Hindlimb muscle (tissue), 1 donor: ENCODE results near the gene ENDOG. TPM values are rescaled to one million over a fixed set of nuclear protein-coding genes. Genes with fewer than 3 reads are reported as not detected.

ENCODE experiments used
- DNase-seq: peaks from one replicate; pipeline ENCODE4 v3.0.0-alpha.2; 2013
- polyA plus RNA-seq: library from polyadenylated mRNA; unstranded; fragments of 120-200 nt; gene quantifications from one replicate; pipeline ENCODE4 v1.2.1, GENCODE V29; 2013; ENCODE audit not compliant: insufficient read length

Gene ENDOG
- polyA plus RNA-seq, 1 donor: 25.2 TPM

DNA sequence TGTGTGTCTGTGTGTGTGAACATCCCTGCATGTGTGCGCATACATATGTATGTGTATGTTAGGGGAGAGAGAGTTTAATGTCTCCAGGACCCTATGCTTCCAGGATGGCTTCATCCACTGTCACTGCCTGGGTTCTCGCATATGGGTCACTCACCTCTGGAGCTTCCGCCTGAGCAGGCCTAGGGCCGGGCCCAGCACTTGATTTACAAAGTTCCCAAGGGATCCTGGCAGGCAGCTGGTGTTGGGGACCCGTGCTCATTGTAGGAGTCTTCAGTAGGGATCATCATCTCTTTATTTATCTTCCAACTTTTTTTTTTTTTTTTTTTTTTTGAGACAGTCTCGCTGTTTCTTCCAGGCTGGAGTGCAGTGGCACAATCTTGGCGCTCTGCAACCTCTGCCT is 18.2 kb upstream of the ENDOG start:
- no peak for DNase-seq

- DNase-seq: no peak
Observed at GRCh38 chr9:128802482-128802881, 15.8 kb upstream of the ENDOG start.

DNA sequence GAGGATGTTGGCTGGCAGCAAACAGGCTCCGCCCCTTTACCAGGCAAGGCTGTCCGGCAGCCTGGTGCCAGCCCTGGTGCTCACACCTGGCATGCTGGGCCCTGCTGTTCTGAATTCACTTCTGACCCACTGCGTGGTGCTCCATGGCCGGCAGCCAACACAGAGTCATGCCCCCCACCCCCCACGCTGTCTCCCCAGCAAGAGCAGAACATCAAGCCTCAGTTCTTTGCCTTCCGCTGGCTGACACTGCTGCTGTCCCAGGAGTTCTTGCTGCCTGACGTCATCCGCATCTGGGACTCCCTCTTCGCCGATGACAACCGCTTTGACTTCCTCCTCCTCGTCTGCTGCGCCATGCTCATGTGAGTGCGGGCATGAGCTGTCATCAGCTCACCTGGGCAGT is 12.6 kb upstream of the ENDOG start:
- DNase-seq: no peak

DNA sequence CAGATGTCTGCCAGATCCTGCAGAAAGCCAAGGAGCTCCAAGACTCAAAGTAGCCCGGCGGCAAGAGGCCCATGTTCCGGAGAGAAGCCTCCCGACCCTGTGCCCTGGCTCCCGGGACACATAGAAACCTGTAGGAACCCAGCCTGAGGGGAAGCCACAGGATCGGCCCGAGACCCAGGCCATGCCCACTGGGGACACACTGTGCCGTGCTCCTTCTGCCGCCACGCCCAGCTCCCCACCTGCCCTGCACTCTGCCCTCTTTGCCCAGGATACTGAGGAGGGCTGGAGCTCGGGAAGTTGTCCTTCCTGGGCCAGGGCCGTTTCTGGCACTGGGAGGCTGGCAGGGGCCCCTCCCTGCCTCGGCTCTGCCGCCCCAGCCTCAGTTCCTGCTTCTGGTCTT is 10.5 kb upstream of the ENDOG start:
- DNase-seq: no peak

GRCh38 chr9:128808543-128808942 is 9.8 kb upstream of the ENDOG start:
- no peak for DNase-seq

GRCh38 chr9:128809036-128809599 is 9.2 kb upstream of the ENDOG start:
- no peak for DNase-seq

GRCh38 chr9:128809831-128810230 is 8.5 kb upstream of the ENDOG start:
- no peak for DNase-seq

DNA sequence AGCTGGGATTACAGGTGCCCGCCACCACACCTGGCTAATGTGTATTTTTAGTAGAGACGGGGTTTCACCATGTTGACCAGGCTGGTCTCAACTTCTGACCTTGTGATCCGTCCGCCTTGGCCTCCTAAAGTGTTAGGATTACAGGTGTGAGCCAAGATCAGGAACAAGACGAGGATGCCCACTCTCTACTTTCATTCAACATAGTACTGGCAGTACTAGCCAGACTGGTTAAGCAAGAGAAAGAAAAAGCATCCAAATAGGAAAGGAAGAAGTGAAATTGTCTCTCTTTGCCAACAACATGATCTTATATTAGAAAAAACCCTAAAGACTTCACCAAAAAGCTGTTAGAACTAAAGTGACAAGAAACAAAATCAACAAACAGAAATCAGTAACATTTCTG is 7.4 kb upstream of the ENDOG start:
- DNase-seq: no peak

DNA sequence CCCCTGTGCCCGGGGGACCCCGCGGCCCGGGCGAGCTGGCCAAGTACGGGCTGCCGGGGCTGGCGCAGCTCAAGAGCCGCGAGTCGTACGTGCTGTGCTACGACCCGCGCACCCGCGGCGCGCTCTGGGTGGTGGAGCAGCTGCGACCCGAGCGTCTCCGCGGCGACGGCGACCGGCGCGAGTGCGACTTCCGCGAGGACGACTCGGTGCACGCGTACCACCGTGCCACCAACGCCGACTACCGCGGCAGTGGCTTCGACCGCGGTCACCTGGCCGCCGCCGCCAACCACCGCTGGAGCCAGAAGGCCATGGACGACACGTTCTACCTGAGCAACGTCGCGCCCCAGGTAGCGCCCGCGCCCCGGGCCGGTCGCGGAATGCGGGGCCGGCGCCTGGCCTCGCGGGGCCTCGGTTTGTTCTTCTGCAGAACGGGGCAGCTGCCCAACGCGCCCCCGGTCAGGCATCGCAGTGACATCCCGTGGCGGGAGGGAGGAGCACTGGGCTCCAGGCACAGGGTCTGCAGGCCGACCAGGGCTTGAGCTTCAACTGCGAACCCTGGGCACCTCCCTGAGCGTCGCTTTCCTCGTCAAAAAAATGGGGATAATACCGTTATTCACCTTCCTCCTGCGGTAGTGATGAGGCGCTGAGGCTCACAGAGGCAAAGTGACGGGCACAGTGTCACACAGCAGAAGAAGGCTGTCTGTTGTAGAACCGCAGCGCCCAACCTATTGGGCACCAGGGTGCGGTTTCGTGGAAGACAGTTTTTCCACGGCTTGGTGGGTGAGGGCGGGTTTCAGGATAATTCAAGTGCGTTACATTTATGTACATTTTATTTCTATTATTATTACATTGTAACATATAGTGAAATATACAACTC is 777 bp downstream of the ENDOG start:
- no peak for DNase-seq

DNA sequence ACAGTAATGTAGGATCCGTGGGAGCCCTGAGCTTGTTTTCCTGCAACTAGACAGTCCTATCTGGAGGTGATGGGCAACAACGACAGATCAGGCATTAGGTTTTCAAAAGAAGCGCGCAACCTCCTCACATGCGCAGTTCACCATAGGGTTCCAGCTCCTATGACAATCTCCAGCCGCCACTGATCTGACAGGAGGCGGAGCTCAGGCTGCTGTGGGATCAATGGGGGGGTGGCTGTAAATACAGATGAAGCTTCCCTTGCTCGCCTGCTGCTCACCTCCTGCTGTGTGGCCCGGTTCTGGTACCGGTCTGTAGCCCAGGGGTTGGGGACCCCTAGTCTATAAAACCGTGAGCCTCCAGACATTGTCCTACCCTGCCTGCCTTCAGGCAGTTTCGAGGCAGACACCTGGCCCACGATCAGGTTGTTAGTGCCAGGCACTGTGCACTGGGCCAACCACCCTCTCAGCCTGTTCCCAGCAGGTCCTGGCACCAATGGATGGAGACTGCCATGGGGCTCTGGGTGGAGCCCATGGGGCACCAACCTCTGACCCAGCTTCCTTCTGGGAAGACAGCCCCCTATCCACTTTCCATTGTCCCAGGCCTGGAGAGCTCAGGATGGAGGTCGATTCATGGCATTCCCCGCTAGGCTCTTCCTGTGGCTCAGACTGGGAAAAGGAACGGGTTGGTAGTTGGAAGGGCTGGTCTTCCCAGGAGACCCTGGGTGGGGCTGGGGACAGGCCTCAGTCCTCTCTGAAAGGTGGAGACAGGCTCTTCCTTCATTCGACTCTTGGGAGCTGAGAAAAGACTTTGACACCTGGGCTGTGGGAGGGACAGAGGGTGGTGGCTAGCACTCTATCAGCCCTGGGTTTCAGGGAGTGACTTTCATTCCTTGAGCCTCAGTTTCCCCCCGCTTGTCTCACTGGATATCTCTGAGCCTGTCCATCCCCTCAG is 1.7 kb downstream of the ENDOG start:
- no peak for DNase-seq

- DNase-seq: no peak
Observed at GRCh38 chr9:128820665-128821583, 2.6 kb downstream of the ENDOG start.

- no peak for DNase-seq
Observed at GRCh38 chr9:128821584-128822406, 3.5 kb downstream of the ENDOG start.

GRCh38 chr9:128822407-128823042 is 4.2 kb downstream of the ENDOG start:
- DNase-seq: no peak

DNA sequence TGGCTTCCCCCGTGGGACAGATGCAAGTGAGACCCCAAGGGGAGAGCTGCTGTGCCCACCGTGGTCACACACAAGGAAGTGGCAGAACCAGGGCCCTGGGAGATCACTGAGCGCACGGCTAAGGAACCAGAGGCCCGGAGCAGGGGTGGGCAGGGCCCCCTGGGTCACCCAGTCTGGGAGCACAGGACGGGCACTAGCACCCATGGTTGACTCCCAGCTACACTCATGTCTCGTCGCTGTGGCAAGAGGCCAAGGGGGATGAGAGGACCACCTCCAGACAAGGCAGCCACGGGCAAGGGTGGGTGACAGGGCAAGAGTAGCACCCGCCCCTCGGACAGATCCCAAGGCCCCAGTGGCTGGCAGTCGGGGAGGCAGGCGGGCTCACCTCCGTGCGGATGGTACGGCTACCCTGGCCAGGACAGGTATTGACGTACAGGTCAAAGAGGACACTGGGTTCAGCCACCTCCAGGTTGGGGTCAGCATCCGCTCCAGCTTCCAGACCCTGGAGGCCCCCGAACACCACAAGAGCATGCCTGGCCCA is 5.1 kb downstream of the ENDOG start:
- no peak for DNase-seq

DNA sequence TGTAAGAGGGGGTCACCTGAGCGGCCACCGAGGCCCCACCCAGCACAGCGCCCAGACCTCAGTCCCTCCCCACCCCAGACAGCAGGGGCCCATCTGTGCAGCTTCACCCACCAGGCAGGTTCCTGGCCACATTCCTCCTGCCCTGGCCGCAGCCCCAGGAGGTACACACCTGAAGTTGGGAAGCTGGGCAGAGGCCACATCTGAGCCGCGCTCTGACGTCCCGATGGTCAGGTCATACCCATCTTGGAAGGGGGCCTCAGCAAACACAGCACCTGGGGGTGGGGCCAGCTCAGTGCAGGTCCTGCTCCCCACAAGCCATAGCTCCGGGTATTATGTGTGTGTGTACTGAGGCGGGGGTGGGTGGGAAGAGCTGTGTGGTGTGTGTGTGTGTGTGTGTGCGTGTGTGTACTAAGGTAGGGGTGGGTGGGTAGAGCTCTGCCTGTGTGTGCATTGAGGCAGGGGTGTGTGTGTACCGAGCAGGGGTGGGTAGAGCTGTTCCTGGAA is 5.7 kb downstream of the ENDOG start:
- no peak for DNase-seq

- no peak for DNase-seq
Observed at GRCh38 chr9:128824911-128825310, 6.6 kb downstream of the ENDOG start.

DNA sequence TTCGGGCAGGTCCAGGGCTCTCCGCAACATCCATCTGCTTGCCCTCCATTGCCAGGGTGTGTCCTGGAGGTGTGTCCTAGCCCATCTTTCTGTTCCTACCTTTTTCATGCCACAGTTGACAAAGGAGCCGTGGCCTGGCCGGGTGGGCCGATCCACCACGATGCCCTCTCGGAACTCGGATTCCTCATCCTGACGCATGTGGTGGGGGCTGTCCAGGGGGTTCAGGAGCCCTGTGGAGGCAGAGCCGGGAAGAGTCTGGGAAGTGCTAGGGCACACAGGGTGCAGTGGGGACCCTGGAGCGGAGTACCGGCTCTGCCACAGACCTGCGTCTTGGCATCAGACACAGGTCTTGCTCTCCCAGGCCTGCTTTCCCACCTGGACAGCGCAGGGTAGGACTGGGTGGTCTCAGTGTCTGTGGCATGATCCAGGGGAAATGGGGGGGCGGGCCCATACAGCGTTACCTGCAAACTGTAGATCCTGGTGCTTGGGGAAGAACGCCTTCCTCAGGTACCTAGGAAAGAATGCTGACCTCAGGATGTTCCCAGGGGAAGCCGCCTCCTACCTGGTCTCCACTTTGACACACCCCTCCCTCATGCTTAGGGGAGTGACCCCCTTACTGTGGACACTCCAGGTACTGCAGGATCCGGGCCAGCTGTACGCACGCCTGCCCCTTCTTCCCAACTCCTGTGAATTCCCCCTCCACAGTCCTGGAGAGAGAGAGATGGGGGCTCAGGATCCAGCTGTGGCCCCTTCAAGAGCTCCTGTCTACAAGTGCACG is 7.8 kb downstream of the ENDOG start:
- no peak for DNase-seq

DNA sequence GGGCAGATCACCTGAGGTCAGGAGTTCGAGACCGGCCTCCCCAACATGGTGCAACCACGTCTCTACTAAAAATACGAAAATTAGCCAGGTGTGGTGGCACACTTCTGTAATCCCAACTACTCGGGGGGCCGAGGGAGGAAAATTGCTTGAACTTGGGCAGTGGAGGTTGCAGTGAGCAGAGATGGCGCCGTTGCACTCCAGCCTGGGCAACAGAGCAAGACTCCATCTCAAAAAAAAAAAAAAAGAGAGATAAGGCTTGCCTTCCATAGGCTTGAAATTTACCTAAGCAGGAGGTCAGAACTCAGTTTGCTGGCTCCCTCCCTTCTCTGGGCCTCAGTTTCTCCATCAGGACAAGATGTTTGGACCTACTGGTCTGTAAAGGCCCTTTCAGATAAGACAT is 10.0 kb downstream of the ENDOG start:
- no peak for DNase-seq

DNA sequence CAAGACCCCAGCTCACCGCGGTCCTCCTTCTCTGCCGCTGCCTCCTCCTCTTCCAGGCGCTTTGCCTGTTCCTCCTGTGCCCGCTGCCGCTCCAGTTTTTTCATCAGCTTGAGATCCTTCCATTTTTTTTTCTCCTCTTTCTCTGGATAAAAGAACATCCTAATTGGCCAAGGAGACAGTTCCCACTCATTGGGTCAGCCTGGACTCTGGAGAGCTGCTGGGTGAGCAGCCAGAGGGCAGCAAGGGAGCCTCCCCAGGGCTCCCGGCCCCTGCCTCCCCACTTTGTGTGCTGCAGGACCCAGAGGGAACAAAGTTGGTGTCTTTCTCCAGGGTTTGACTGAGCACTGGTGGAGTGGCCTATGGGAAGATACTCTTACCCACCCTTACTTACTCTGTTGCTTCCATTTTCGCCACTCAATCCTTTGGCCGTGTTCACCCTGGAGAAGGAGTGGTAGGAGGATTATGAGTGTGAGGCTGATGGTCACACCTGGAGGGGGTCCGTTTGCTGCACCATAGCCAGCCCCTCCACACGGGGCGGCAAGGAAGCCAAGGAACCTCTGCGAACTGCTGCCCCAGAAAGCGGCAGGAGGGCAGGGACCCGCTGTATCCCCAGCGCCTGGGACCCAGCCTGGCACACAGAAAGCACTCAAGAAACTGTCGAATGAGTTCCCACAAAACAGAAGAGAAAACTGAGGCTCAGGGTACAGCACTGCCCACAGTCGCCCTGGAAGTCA is 10.6 kb downstream of the ENDOG start:
- DNase-seq: no peak
